ENCODE results near the gene DDX54.

Gene DDX54

GRCh38 chr12:113114447-113115178, 70.7 kb downstream of the DDX54 start:
- H3K9me3 ChIP-seq, result no peaks in the 10 kb centered on the region
- H3K4me3 ChIP-seq (ENCODE audit: low read depth in 1 of 2, low read length in 1 of 2), result no peak overlapping the region
- no peaks in the 10 kb centered on the region for H3K4me1 ChIP-seq (ENCODE audit: control insufficient read depth in 1 of 2, insufficient read depth in 1 of 2, low read depth in 1 of 2, low read length in 1 of 2)
- H3K27ac ChIP-seq, result no peak overlapping the region
- peaks cover 14% of the 10 kb centered on the region for H3K27me3 ChIP-seq
- TF ChIP-seq CTCF (IDR thresholded peaks at IDR 0.05), result no peak
- no peaks in the 10 kb centered on the region for H3K36me3 ChIP-seq

GRCh38 chr12:113113397-113113796, 71.9 kb downstream of the DDX54 start:
- peaks cover 14% of the 10 kb centered on the region for H3K27me3 ChIP-seq
- H3K4me1 ChIP-seq (ENCODE audit: control insufficient read depth in 1 of 2, insufficient read depth in 1 of 2, low read depth in 1 of 2, low read length in 1 of 2), result no peaks in the 10 kb centered on the region
- no peak overlapping the region for H3K27ac ChIP-seq
- no peaks in the 10 kb centered on the region for H3K36me3 ChIP-seq
- TF ChIP-seq CTCF (IDR thresholded peaks at IDR 0.05), result no peak
- H3K9me3 ChIP-seq, result no peaks in the 10 kb centered on the region
- H3K4me3 ChIP-seq (ENCODE audit: low read depth in 1 of 2, low read length in 1 of 2), result no peak overlapping the region

- H3K27me3 ChIP-seq, result peaks cover 14% of the 10 kb centered on the region
- no peak overlapping the region for H3K27ac ChIP-seq
- H3K4me3 ChIP-seq (ENCODE audit: low read depth in 1 of 2, low read length in 1 of 2), result no peak overlapping the region
- no peaks in the 10 kb centered on the region for H3K36me3 ChIP-seq
- TF ChIP-seq CTCF (IDR thresholded peaks at IDR 0.05), result no peak
- no peaks in the 10 kb centered on the region for H3K9me3 ChIP-seq
- no peaks in the 10 kb centered on the region for H3K4me1 ChIP-seq (ENCODE audit: control insufficient read depth in 1 of 2, insufficient read depth in 1 of 2, low read depth in 1 of 2, low read length in 1 of 2)
Measured at GRCh38 chr12:113112043-113112899, 73.0 kb downstream of the DDX54 start.

GRCh38 chr12:113111247-113111646, 74.0 kb downstream of the DDX54 start:
- no peaks in the 10 kb centered on the region for H3K36me3 ChIP-seq
- TF ChIP-seq CTCF (IDR thresholded peaks at IDR 0.05), result no peak
- H3K27me3 ChIP-seq, result peaks cover 20% of the 10 kb centered on the region
- no peak overlapping the region for H3K4me3 ChIP-seq (ENCODE audit: low read depth in 1 of 2, low read length in 1 of 2)
- no peaks in the 10 kb centered on the region for H3K4me1 ChIP-seq (ENCODE audit: control insufficient read depth in 1 of 2, insufficient read depth in 1 of 2, low read depth in 1 of 2, low read length in 1 of 2)
- H3K27ac ChIP-seq, result no peak overlapping the region
- no peaks in the 10 kb centered on the region for H3K9me3 ChIP-seq

GRCh38 chr12:113109872-113110599, 75.2 kb downstream of the DDX54 start:
- Histone ChIP-seq H3K27me3 (peaks cover 32% of the 10 kb centered on the region), H3K27ac (no peak overlapping the region), H3K9me3 (no peaks in the 10 kb centered on the region), H3K4me1 (ENCODE audit: control insufficient read depth in 1 of 2, insufficient read depth in 1 of 2, low read depth in 1 of 2, low read length in 1 of 2) (no peaks in the 10 kb centered on the region), H3K4me3 (ENCODE audit: low read depth in 1 of 2, low read length in 1 of 2) (no peak overlapping the region), H3K36me3 (no peaks in the 10 kb centered on the region)
- TF ChIP-seq CTCF (IDR thresholded peaks at IDR 0.05), result no peak
